WTC11 (cell line): ENCODE results near the gene ZNF581. TPM values are rescaled to one million over a fixed set of nuclear protein-coding genes. Genes with fewer than 3 reads are reported as not detected.

ENCODE experiments used
- ARID4B ChIP-seq: sonication (generic); formaldehyde crosslinking; IDR thresholded peaks from 2 replicates; pipeline ENCODE4 v1.8.0; 2023; ENCODE audit warnings: missing genetic modification reagents, mild to moderate bottlenecking, borderline replicate concordance
- ATF1 ChIP-seq: sonication (generic); formaldehyde crosslinking; IDR thresholded peaks from 2 replicates; pipeline ENCODE4 v1.8.1; 2023; ENCODE audit warnings: mild to moderate bottlenecking, moderate library complexity, missing genetic modification reagents
- E2F1 ChIP-seq: sonication (generic); formaldehyde crosslinking; IDR thresholded peaks from 2 replicates; pipeline ENCODE4 v1.8.0; 2022; ENCODE audit warnings: mild to moderate bottlenecking, missing genetic modification reagents
- FOXP4 ChIP-seq: sonication (generic); formaldehyde crosslinking; IDR thresholded peaks from 2 replicates; pipeline ENCODE4 v1.8.0; 2022; ENCODE audit warnings: mild to moderate bottlenecking, missing genetic modification reagents
- GRHL2 ChIP-seq: fragments of 250-450 bp; sonication (Bioruptor Pico); IDR thresholded peaks from 2 replicates; pipeline ENCODE4 v1.8.0; 2022; ENCODE audit warnings: mild to moderate bottlenecking, moderate library complexity; ENCODE audit not compliant: insufficient replicate concordance, severe bottlenecking
- IRF1 ChIP-seq: sonication (generic); formaldehyde crosslinking; IDR thresholded peaks from 2 replicates; pipeline ENCODE4 v1.8.0; 2023; ENCODE audit warnings: missing genetic modification reagents
- JUN ChIP-seq: sonication (generic); formaldehyde crosslinking; IDR thresholded peaks from 2 replicates; pipeline ENCODE4 v1.8.0; 2023; ENCODE audit warnings: mild to moderate bottlenecking, missing genetic modification reagents
- NR2C2 ChIP-seq: sonication (generic); formaldehyde crosslinking; IDR thresholded peaks from 2 replicates; pipeline ENCODE4 v1.8.0; 2022; ENCODE audit warnings: mild to moderate bottlenecking, missing genetic modification reagents
- OVOL2 ChIP-seq: fragments of 250-450 bp; sonication (Bioruptor Pico); IDR thresholded peaks from 2 replicates; pipeline ENCODE4 v1.9.0; 2021; ENCODE audit warnings: mild to moderate bottlenecking, borderline replicate concordance
- PRDM15 ChIP-seq: sonication (generic); formaldehyde crosslinking; IDR thresholded peaks from 2 replicates; pipeline ENCODE4 v1.8.0; 2022; ENCODE audit warnings: missing genetic modification reagents
- SP1 ChIP-seq: sonication (generic); formaldehyde crosslinking; conservative IDR thresholded peaks from 2 replicates; pipeline ENCODE4 v1.8.1; 2022; ENCODE audit warnings: missing genetic modification reagents
- ZNF138 ChIP-seq: sonication (generic); formaldehyde crosslinking; conservative IDR thresholded peaks from 2 replicates; pipeline ENCODE4 v1.8.1; 2022; ENCODE audit warnings: mild to moderate bottlenecking, moderate library complexity, missing genetic modification reagents
- ZNF416 ChIP-seq: fragments of 250-450 bp; sonication (Bioruptor Pico); IDR thresholded peaks from 2 replicates; pipeline ENCODE4 v1.9.0; 2021; ENCODE audit warnings: mild to moderate bottlenecking, inconsistent platforms
- total RNA-seq: library from RNA; stranded (reverse); gene quantifications from 3 replicates; pipeline ENCODE4 v1.2.3, GENCODE V29; 2021

Gene ZNF581
- total RNA-seq, 1 experiment from 2014 or later, result 100 TPM

GRCh38 chr19:55674841-55675660 lies 31.6 kb downstream of the ZNF581 start, which contains the start of gene EPN1 (continued):
- TF ChIP-seq ARID4B (CRISPR knock-in tag) (peak; percentile 87; the same call in 1 of the 2 replicates), IRF1 (CRISPR knock-in tag) (no peak), ZNF416 (peak; percentile 31; the same call in 1 of the 2 replicates), ATF1 (CRISPR knock-in tag) (peak; percentile 89), GRHL2 (CRISPR knock-in tag) (no peak), E2F1 (CRISPR knock-in tag) (no peak), SP1 (CRISPR knock-in tag) (peak; percentile 89), ZNF138 (CRISPR knock-in tag) (no peak), OVOL2 (CRISPR knock-in tag) (no peak), FOXP4 (no peak), PRDM15 (CRISPR knock-in tag) (no peak), NR2C2 (0 out of 2 replicates have a peak, but pooled peaks have one; percentile 17), JUN (peak; percentile 48; the same call in 1 of the 2 replicates)
- TF ChIP-seq, all 79 proteins: peak for 22
